Neural crest cell (in vitro differentiated cells): ENCODE data around the gene ITSN1. TPM values are rescaled to one million over a fixed set of nuclear protein-coding genes. Genes with fewer than 3 reads are reported as not detected.

Experiments used
- DNase-seq: peaks from one replicate; pipeline ENCODE4 v3.0.0; 2021; ENCODE audit warnings: low read depth, mixed read lengths, low spot score
- H3K27ac Mint-ChIP-seq: one replicate; pipeline ENCODE4 v1.8.0; 2021; ENCODE audit warnings: mild to moderate bottlenecking, mixed read lengths; ENCODE audit not compliant: unreplicated experiment
- H3K27me3 Mint-ChIP-seq: 2 replicates; pipeline ENCODE4 v1.8.0; 2021; ENCODE audit warnings: low read depth, mild to moderate bottlenecking, mixed read lengths
- H3K36me3 Mint-ChIP-seq: 2 replicates; pipeline ENCODE4 v1.8.0; 2021; ENCODE audit warnings: low read depth, mild to moderate bottlenecking, mixed read lengths
- H3K4me1 Mint-ChIP-seq: 2 replicates; pipeline ENCODE4 v1.8.0; 2021; ENCODE audit warnings: mixed read lengths
- H3K4me3 Mint-ChIP-seq: one replicate; pipeline ENCODE4 v1.8.0; 2021; ENCODE audit warnings: mild to moderate bottlenecking, mixed read lengths
- H3K9me3 Mint-ChIP-seq: 2 replicates; pipeline ENCODE4 v1.8.0; 2021; ENCODE audit warnings: mixed read lengths
- total RNA-seq: library from RNA; stranded (reverse); gene quantifications from 2 replicates; pipeline ENCODE4 v1.2.1, GENCODE V29; 2021
- TF ChIP-seq, protein P1 (sequence below): fragments of 200-600 bp; sonication (generic); conservative IDR thresholded peaks from 2 replicates; pipeline ENCODE4 v1.5.0; 2021; ENCODE audit warnings: antibody characterized with exemption, mild to moderate bottlenecking

ITSN1 gene
- total RNA-seq, 1 donor from 2014 or later = 62.7 TPM

DNA sequence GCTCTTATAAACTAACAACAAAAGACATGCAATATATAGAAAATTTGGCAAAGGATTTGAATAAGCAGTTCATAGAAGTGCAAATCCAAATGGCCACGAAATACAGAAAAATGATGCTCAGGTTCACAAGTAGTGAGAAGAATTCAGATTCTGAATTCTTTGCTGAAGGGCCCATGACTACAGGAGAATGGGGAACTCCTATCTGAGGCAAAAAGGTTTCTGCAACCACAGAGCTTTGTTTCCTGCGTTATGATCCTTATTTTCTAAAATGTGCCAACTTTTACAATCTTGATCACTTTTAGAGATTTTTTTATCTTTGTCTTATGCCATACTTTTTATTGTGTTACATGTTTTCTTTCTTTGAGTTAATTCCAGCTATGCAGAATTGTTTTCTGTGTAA, 91.3 kb downstream of the ITSN1 start:
- Mint-ChIP-seq H3K4me3 (no peak overlapping the region), H3K36me3 (peaks cover 5% of the 10 kb centered on the region), H3K9me3 (no peaks in the 10 kb centered on the region), H3K4me1 (peaks cover 11% of the 10 kb centered on the region), H3K27ac (no peak overlapping the region), H3K27me3 (no peaks in the 10 kb centered on the region)
- TF ChIP-seq, protein P1, sequence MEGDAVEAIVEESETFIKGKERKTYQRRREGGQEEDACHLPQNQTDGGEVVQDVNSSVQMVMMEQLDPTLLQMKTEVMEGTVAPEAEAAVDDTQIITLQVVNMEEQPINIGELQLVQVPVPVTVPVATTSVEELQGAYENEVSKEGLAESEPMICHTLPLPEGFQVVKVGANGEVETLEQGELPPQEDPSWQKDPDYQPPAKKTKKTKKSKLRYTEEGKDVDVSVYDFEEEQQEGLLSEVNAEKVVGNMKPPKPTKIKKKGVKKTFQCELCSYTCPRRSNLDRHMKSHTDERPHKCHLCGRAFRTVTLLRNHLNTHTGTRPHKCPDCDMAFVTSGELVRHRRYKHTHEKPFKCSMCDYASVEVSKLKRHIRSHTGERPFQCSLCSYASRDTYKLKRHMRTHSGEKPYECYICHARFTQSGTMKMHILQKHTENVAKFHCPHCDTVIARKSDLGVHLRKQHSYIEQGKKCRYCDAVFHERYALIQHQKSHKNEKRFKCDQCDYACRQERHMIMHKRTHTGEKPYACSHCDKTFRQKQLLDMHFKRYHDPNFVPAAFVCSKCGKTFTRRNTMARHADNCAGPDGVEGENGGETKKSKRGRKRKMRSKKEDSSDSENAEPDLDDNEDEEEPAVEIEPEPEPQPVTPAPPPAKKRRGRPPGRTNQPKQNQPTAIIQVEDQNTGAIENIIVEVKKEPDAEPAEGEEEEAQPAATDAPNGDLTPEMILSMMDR = no peak
- DNase-seq = no peak

GRCh38 chr21:33734291-33734690, 92.0 kb downstream of the ITSN1 start:
- Mint-ChIP-seq H3K4me3 (no peak overlapping the region), H3K27me3 (no peaks in the 10 kb centered on the region), H3K36me3 (peaks cover 7% of the 10 kb centered on the region), H3K9me3 (no peaks in the 10 kb centered on the region), H3K4me1 (peaks cover 10% of the 10 kb centered on the region), H3K27ac (no peak overlapping the region)
- no peak for DNase-seq
- TF ChIP-seq, protein P1 = no peak

DNA sequence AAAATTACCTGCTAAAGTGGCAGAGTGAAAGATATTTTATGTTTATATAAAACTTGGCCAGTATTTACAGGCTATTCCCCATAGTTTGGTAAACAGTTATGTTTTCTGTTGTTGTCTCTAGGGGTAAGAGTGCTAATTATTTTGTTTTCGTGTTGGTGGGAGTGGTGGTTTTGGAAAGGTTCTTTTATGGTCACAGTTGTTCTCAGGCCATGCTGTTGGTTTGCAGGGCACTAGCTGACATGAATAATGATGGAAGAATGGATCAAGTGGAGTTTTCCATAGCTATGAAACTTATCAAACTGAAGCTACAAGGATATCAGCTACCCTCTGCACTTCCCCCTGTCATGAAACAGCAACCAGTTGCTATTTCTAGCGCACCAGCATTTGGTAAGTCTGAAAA, 92.5 kb downstream of the ITSN1 start:
- H3K27me3 Mint-ChIP-seq = no peaks in the 10 kb centered on the region
- peaks cover 5% of the 10 kb centered on the region for H3K4me1 Mint-ChIP-seq
- TF ChIP-seq, protein P1 = no peak
- no peaks in the 10 kb centered on the region for H3K9me3 Mint-ChIP-seq
- no peak overlapping the region for H3K4me3 Mint-ChIP-seq
- no peak for DNase-seq
- peaks cover 7% of the 10 kb centered on the region for H3K36me3 Mint-ChIP-seq
- H3K27ac Mint-ChIP-seq = no peak overlapping the region

DNA sequence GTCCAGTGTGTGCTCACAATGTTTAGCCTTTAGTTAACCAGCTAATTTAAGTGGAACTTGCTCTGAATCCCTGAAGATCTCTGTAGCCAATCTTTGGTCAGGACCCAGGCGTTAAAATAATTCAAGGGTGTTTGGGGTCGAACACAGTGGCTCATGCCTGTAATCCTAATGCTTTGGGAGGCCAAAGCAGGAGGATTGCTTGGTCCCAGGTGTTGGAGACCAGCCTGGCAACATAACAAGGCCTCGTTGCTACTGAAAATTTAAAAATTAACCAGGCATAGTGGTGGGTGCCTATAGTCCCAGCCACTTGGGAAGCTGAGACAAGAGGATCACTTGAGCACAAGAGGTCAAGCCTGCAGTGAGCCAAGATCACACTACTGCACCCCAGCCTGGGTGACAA, 94.3 kb downstream of the ITSN1 start:
- Mint-ChIP-seq H3K4me3 (no peak overlapping the region), H3K27ac (no peak overlapping the region), H3K36me3 (peaks cover 3% of the 10 kb centered on the region), H3K4me1 (no peaks in the 10 kb centered on the region), H3K27me3 (no peaks in the 10 kb centered on the region), H3K9me3 (no peaks in the 10 kb centered on the region)
- TF ChIP-seq, protein P1 = no peak
- no peak for DNase-seq

DNA sequence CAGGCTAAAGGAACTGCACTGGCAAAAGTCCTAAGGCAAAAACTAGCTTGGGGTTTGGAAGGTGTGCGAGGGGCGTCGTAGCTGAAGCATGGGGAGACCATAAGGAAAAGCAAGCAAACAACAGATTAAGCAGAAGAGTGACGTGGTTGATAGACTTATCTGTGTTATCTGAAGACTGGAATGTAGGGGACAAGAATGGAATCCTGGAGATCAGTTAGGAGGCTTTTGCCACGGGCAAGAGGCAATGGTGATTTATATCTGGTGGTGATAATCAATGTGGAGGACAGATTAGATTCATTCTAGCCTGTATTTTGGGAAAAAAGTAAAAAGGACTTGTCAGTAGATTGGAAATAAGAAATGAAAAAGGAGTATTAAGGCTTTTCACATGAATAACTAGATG, 97.4 kb downstream of the ITSN1 start:
- Mint-ChIP-seq H3K27me3 (no peaks in the 10 kb centered on the region), H3K4me1 (peaks cover 8% of the 10 kb centered on the region), H3K9me3 (no peaks in the 10 kb centered on the region), H3K4me3 (no peak overlapping the region), H3K36me3 (peaks cover 13% of the 10 kb centered on the region), H3K27ac (no peak overlapping the region)
- TF ChIP-seq, protein P1 = no peak
- no peak for DNase-seq

- no peaks in the 10 kb centered on the region for H3K27me3 Mint-ChIP-seq
- peaks cover 5% of the 10 kb centered on the region for H3K4me1 Mint-ChIP-seq
- no peak overlapping the region for H3K27ac Mint-ChIP-seq
- TF ChIP-seq, protein P1 = no peak
- H3K4me3 Mint-ChIP-seq = no peak overlapping the region
- no peak for DNase-seq
- peaks cover 40% of the 10 kb centered on the region for H3K36me3 Mint-ChIP-seq
- H3K9me3 Mint-ChIP-seq = peaks cover 13% of the 10 kb centered on the region
Observed at GRCh38 chr21:33747420-33747819, 105.1 kb downstream of the ITSN1 start.
